ENCODE measurements around the gene SPTLC1. TPM values are rescaled to one million over a fixed set of nuclear protein-coding genes. Genes with fewer than 3 reads are reported as not detected.

The SPTLC1 gene
- polyA plus RNA-seq, 2 of the 4 experiments (the other 2 are of a cell fraction) = 63.7 to 122 TPM

GRCh38 chr9:92122800-92123199 is 7.6 kb upstream of the SPTLC1 start:
- Histone ChIP-seq H3K27ac (no peak overlapping the region), H3K4me1 (no peaks in the 10 kb centered on the region), H3K4me2 (no peak overlapping the region), H3K4me3 (no peak overlapping the region), H3K9me3 (no peaks in the 10 kb centered on the region)
- ChIA-PET POLR2A (no interaction called here), CTCF (interaction anchor here (0.8 to 2.0 kb wide), 4 partner anchors 12 to 669 kb away, joined by 3 to 9 read pairs (median 4); no protein-coding TSS in a partner anchor)
- TF ChIP-seq USF2 (IDR thresholded peaks at IDR 0.05) (no peak), HOXA7 (CRISPR knock-in tag; IDR thresholded peaks at IDR 0.05) (no peak), RCOR1 (IDR thresholded peaks at IDR 0.05; ENCODE audit: low read depth, low read length) (no peak), EHF (CRISPR knock-in tag; IDR thresholded peaks at IDR 0.05) (no peak), MAX (IDR thresholded peaks at IDR 0.05) (no peak), JUNB (IDR thresholded peaks at IDR 0.05) (no peak), RNF2 (IDR thresholded peaks at IDR 0.05; ENCODE audit: borderline replicate concordance, low read depth) (no peak), CBX8 (IDR thresholded peaks at IDR 0.05) (no peak), REST (IDR thresholded peaks at IDR 0.05) (no peak)
- no peak for DNase-seq (ENCODE audit: low read depth in 1 of 2, low spot score in 1 of 2)
- ATAC-seq = peak in 1 of 2 experiments; percentile 37; a peak in 2 of 6 replicates
- 41% methylated on average over 8 of the region's 8 CpGs for WGBS (ENCODE audit: missing lambda C conversion rate)
- FAIRE-seq = no peak

GRCh38 chr9:92122061-92122460 is 6.8 kb upstream of the SPTLC1 start:
- ChIA-PET POLR2A (no interaction called here), CTCF (interaction anchor here (0.6 to 2.0 kb wide), 4 partner anchors 13 to 1837 kb away, joined by 3 to 9 read pairs (median 4); no protein-coding TSS in a partner anchor)
- no peak overlapping the region for H3K4me3 ChIP-seq
- no peak for FAIRE-seq
- H3K27ac ChIP-seq = no peak overlapping the region
- H3K4me1 ChIP-seq = no peaks in the 10 kb centered on the region
- WGBS (ENCODE audit: missing lambda C conversion rate) = 31% methylated on average over 1 of the region's 1 CpG
- H3K4me2 ChIP-seq = no peak overlapping the region
- no peak for ATAC-seq
- TF ChIP-seq HOXB5 (CRISPR knock-in tag; IDR thresholded peaks at IDR 0.05) = no peak
- TF ChIP-seq HMGXB4 (CRISPR knock-in tag; IDR thresholded peaks at IDR 0.05; ENCODE audit: borderline replicate concordance) = no peak
- TF ChIP-seq RAD21 (conservative IDR thresholded peaks at IDR 0.05 in 1 of 2, IDR thresholded peaks at IDR 0.05 in 1 of 2) = no peak
- TF ChIP-seq JUNB (IDR thresholded peaks at IDR 0.05) = no peak
- TF ChIP-seq MYC (IDR thresholded peaks at IDR 0.05; ENCODE audit: borderline replicate concordance, low read length) = no peak
- no peak for TF ChIP-seq NFE2L2 (conservative IDR thresholded peaks at IDR 0.05; ENCODE audit: low read length)
- no peak for TF ChIP-seq EHF (CRISPR knock-in tag; IDR thresholded peaks at IDR 0.05)
- no peak for TF ChIP-seq PHF8 (IDR thresholded peaks at IDR 0.05; ENCODE audit: borderline replicate concordance, low read depth)
- TF ChIP-seq KDM1A (IDR thresholded peaks at IDR 0.05; ENCODE audit: low read depth) = no peak
- no peak for TF ChIP-seq REST (IDR thresholded peaks at IDR 0.05)
- TF ChIP-seq MAX (IDR thresholded peaks at IDR 0.05) = no peak
- TF ChIP-seq FOSB (CRISPR knock-in tag; IDR thresholded peaks at IDR 0.05) = no peak
- TF ChIP-seq KDM5A (IDR thresholded peaks at IDR 0.05) = no peak
- no peak for TF ChIP-seq SREBF2 (IDR thresholded peaks at IDR 0.05)
- TF ChIP-seq GATA3 (IDR thresholded peaks at IDR 0.05; ENCODE audit: borderline replicate concordance) = no peak
- no peak for TF ChIP-seq CBX8 (IDR thresholded peaks at IDR 0.05)
- no peak for TF ChIP-seq NPAS2 (CRISPR knock-in tag; IDR thresholded peaks at IDR 0.05; ENCODE audit: borderline replicate concordance)
- TF ChIP-seq TFCP2L1 (CRISPR knock-in tag; IDR thresholded peaks at IDR 0.05) = no peak
- DNase-seq (ENCODE audit: low read depth in 1 of 2, low spot score in 1 of 2) = no peak
- no peaks in the 10 kb centered on the region for H3K9me3 ChIP-seq
